ENCODE measurements around the gene DYNC2LI1. TPM values are rescaled to one million over a fixed set of nuclear protein-coding genes. Genes with fewer than 3 reads are reported as not detected.

The DYNC2LI1 gene
- total RNA-seq, 1 donor from 2014 or later, result 2.9 TPM

GRCh38 chr2:43792653-43793052, 18.8 kb downstream of the DYNC2LI1 start:
- Histone ChIP-seq H3K27me3 (no peaks in the 10 kb centered on the region), H3K4me1 (peaks cover 0 to 7% of the 10 kb centered on the region in 2 donors), H3K36me3 (peaks cover 9 to 27% of the 10 kb centered on the region in 2 donors)

GRCh38 chr2:43794956-43795355, 21.1 kb downstream of the DYNC2LI1 start:
- no peak for TF ChIP-seq CTCF (IDR thresholded peaks at IDR 0.05)
- peaks cover 0 to 4% of the 10 kb centered on the region in 2 donors for H3K4me1 ChIP-seq
- no peak for DNase-seq (ENCODE audit: low spot score in 2 of 2)
- no peak overlapping the region for H3K27ac ChIP-seq
- H3K9me3 ChIP-seq, result no peaks in the 10 kb centered on the region
- no peak overlapping the region for H3K4me3 ChIP-seq
- intact Hi-C loops (cut with DNase I), result no loop called here
- no peaks in the 10 kb centered on the region for H3K27me3 ChIP-seq
- H3K36me3 ChIP-seq, result peaks cover 8 to 27% of the 10 kb centered on the region in 2 donors

More at GRCh38 chr2:43792653-43793052, 18.8 kb downstream of the DYNC2LI1 start:
- no peak for TF ChIP-seq CTCF (IDR thresholded peaks at IDR 0.05)
- no peak for DNase-seq (ENCODE audit: low spot score in 2 of 2)
- intact Hi-C loops (cut with DNase I), result no loop called here
- Histone ChIP-seq H3K9me3 (no peaks in the 10 kb centered on the region), H3K27ac (no peak overlapping the region), H3K4me3 (no peak overlapping the region)

- no peak overlapping the region for H3K27ac ChIP-seq
- DNase-seq (ENCODE audit: low spot score in 2 of 2), result no peak
- H3K9me3 ChIP-seq, result no peaks in the 10 kb centered on the region
- no peak for TF ChIP-seq CTCF (IDR thresholded peaks at IDR 0.05)
- intact Hi-C loops (cut with DNase I), result no loop called here
- H3K4me3 ChIP-seq, result no peak overlapping the region
- peaks cover 7 to 27% of the 10 kb centered on the region in 2 donors for H3K36me3 ChIP-seq
- H3K27me3 ChIP-seq, result no peaks in the 10 kb centered on the region
- H3K4me1 ChIP-seq, result no peaks in the 10 kb centered on the region
These were observed 22.4 kb downstream of the DYNC2LI1 start for GRCh38 chr2:43796206-43796605.

- Histone ChIP-seq H3K4me1 (no peaks in the 10 kb centered on the region), H3K27ac (no peak overlapping the region), H3K9me3 (no peaks in the 10 kb centered on the region), H3K36me3 (peaks cover 5 to 22% of the 10 kb centered on the region in 2 donors), H3K4me3 (no peak overlapping the region), H3K27me3 (no peaks in the 10 kb centered on the region)
- DNase-seq (ENCODE audit: low spot score in 2 of 2), result no peak
- intact Hi-C loops (cut with DNase I), result no loop called here
- peak in 2 of 3 experiments; percentile 19 to 21 for TF ChIP-seq CTCF (IDR thresholded peaks at IDR 0.05)
These were observed 24.5 kb downstream of the DYNC2LI1 start for GRCh38 chr2:43798300-43798699.

GRCh38 chr2:43800894-43801293, 27.1 kb downstream of the DYNC2LI1 start:
- Histone ChIP-seq H3K9me3 (no peaks in the 10 kb centered on the region), H3K27ac (no peak overlapping the region), H3K4me1 (no peaks in the 10 kb centered on the region), H3K4me3 (no peak overlapping the region), H3K36me3 (peaks cover 15 to 24% of the 10 kb centered on the region in 2 donors), H3K27me3 (no peaks in the 10 kb centered on the region)
- DNase-seq (ENCODE audit: low spot score in 2 of 2), result no peak
- TF ChIP-seq CTCF (IDR thresholded peaks at IDR 0.05), result no peak
- intact Hi-C loops (cut with DNase I), result no loop called here

- Histone ChIP-seq H3K4me1 (no peaks in the 10 kb centered on the region), H3K36me3 (peaks cover 13 to 31% of the 10 kb centered on the region in 2 donors), H3K27ac (no peak overlapping the region), H3K9me3 (no peaks in the 10 kb centered on the region), H3K27me3 (no peaks in the 10 kb centered on the region), H3K4me3 (no peak overlapping the region)
- TF ChIP-seq CTCF (IDR thresholded peaks at IDR 0.05), result no peak
- intact Hi-C loops (cut with DNase I), result no loop called here
- no peak for DNase-seq (ENCODE audit: low spot score in 2 of 2)
These were observed 28.3 kb downstream of the DYNC2LI1 start for GRCh38 chr2:43802135-43802534.

All from ascending aorta (tissue), 2 donors.